Measurements from ENCODE around the gene ZBED1. TPM values are rescaled to one million over a fixed set of nuclear protein-coding genes. Genes with fewer than 3 reads are reported as not detected.

Gene ZBED1
- total RNA-seq, 2 experiments from 2014 or later = 15.8 to 16.1 TPM

- no peaks in the 10 kb centered on the region for H3K4me1 ChIP-seq (ENCODE audit: insufficient read depth, low read length)
- H3K4me3 Mint-ChIP-seq = no peak overlapping the region
- TF ChIP-seq, protein P1, sequence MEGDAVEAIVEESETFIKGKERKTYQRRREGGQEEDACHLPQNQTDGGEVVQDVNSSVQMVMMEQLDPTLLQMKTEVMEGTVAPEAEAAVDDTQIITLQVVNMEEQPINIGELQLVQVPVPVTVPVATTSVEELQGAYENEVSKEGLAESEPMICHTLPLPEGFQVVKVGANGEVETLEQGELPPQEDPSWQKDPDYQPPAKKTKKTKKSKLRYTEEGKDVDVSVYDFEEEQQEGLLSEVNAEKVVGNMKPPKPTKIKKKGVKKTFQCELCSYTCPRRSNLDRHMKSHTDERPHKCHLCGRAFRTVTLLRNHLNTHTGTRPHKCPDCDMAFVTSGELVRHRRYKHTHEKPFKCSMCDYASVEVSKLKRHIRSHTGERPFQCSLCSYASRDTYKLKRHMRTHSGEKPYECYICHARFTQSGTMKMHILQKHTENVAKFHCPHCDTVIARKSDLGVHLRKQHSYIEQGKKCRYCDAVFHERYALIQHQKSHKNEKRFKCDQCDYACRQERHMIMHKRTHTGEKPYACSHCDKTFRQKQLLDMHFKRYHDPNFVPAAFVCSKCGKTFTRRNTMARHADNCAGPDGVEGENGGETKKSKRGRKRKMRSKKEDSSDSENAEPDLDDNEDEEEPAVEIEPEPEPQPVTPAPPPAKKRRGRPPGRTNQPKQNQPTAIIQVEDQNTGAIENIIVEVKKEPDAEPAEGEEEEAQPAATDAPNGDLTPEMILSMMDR (IDR thresholded peaks at IDR 0.05) = no peak
These were observed 42.2 kb upstream of the ZBED1 start for GRCh38 chrX:2542826-2543521.

DNA sequence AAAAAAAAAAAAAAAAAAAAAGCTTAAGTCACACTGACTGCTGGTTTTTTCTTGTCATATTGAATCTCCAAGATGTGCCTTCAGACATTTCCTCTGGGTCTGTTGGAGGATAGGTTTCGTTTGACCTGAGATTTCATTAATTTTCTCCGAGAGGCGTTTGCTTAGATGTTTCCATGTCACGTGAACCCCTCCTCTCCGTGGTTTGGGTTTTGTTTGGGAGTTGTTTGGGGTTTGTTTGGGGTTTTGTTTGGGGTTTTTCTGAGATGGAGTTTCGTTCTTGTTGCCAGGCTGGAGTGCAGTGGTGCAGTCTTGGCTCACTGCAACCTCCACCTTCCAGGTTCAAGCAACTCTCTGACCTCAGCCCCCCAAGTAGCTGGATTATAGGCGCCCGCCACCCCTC lies 40.8 kb upstream of the ZBED1 start:
- Histone ChIP-seq H3K4me3 (ENCODE audit: low read length) (no peak overlapping the region), H3K27ac (ENCODE audit: low read depth in 1 of 2, low read length in 2 of 2) (no peak overlapping the region), H3K9me3 (ENCODE audit: control insufficient read depth in 1 of 2, insufficient read depth in 1 of 2, low read length in 2 of 2) (no peaks in the 10 kb centered on the region), H3K36me3 (ENCODE audit: insufficient read depth, low read length) (no peaks in the 10 kb centered on the region), H3K4me1 (ENCODE audit: insufficient read depth, low read length) (no peaks in the 10 kb centered on the region), H3K27me3 (ENCODE audit: control insufficient read depth in 1 of 2, insufficient read depth in 2 of 2, low read length in 2 of 2) (peaks cover 0 to 2% of the 10 kb centered on the region in 2 experiments)
- no peak for DNase-seq
- intact Hi-C loops (cut with DNase I, micrococcal nuclease) = no loop called here
- TF ChIP-seq, protein P1 (IDR thresholded peaks at IDR 0.05) = no peak
- Mint-ChIP-seq H3K4me1 (ENCODE audit: low read depth) (no peaks in the 10 kb centered on the region), H3K4me3 (no peak overlapping the region), H3K27me3 (peaks cover 17% of the 10 kb centered on the region), H3K36me3 (ENCODE audit: low read depth) (no peaks in the 10 kb centered on the region), H3K27ac (no peak overlapping the region), H3K9me3 (peaks cover 3% of the 10 kb centered on the region)
- ChIA-PET POLR2A (no interaction called here), CTCF (no interaction called here)
- no peak for ATAC-seq (ENCODE audit: poor library complexity)

More at GRCh38 chrX:2542826-2543521, 42.2 kb upstream of the ZBED1 start:
- no peaks in the 10 kb centered on the region for H3K36me3 ChIP-seq (ENCODE audit: insufficient read depth, low read length)
- Mint-ChIP-seq H3K9me3 (peaks cover 3% of the 10 kb centered on the region), H3K27me3 (peaks cover 17% of the 10 kb centered on the region), H3K27ac (no peak overlapping the region), H3K4me1 (ENCODE audit: low read depth) (no peaks in the 10 kb centered on the region), H3K36me3 (ENCODE audit: low read depth) (no peaks in the 10 kb centered on the region)
- no peaks in the 10 kb centered on the region for H3K9me3 ChIP-seq (ENCODE audit: control insufficient read depth in 1 of 2, insufficient read depth in 1 of 2, low read length in 2 of 2)
- ATAC-seq (ENCODE audit: poor library complexity) = no peak
- POLR2A ChIA-PET = no interaction called here
- H3K27ac ChIP-seq (ENCODE audit: low read depth in 1 of 2, low read length in 2 of 2) = no peak overlapping the region
- intact Hi-C loops (cut with DNase I, micrococcal nuclease) = no loop called here
- CTCF ChIA-PET = no interaction called here
- no peak for DNase-seq
- peaks cover 0 to 3% of the 10 kb centered on the region in 2 experiments for H3K27me3 ChIP-seq (ENCODE audit: control insufficient read depth in 1 of 2, insufficient read depth in 2 of 2, low read length in 2 of 2)
- no peak overlapping the region for H3K4me3 ChIP-seq (ENCODE audit: low read length)

- TF ChIP-seq, protein P1 (IDR thresholded peaks at IDR 0.05) = no peak
- Mint-ChIP-seq H3K27ac (no peak overlapping the region), H3K36me3 (ENCODE audit: low read depth) (no peaks in the 10 kb centered on the region), H3K9me3 (no peaks in the 10 kb centered on the region), H3K27me3 (peaks cover 17% of the 10 kb centered on the region), H3K4me3 (no peak overlapping the region), H3K4me1 (ENCODE audit: low read depth) (no peaks in the 10 kb centered on the region)
- Histone ChIP-seq H3K4me3 (ENCODE audit: low read length) (no peak overlapping the region), H3K27me3 (ENCODE audit: control insufficient read depth in 1 of 2, insufficient read depth in 2 of 2, low read length in 2 of 2) (no peaks in the 10 kb centered on the region), H3K27ac (ENCODE audit: low read depth in 1 of 2, low read length in 2 of 2) (no peak overlapping the region), H3K9me3 (ENCODE audit: control insufficient read depth in 1 of 2, insufficient read depth in 1 of 2, low read length in 2 of 2) (no peaks in the 10 kb centered on the region), H3K4me1 (ENCODE audit: insufficient read depth, low read length) (no peaks in the 10 kb centered on the region), H3K36me3 (ENCODE audit: insufficient read depth, low read length) (no peaks in the 10 kb centered on the region)
- no peak for DNase-seq
- ChIA-PET POLR2A (no interaction called here), CTCF (no interaction called here)
- intact Hi-C loops (cut with DNase I, micrococcal nuclease) = no loop called here
- no peak for ATAC-seq (ENCODE audit: poor library complexity)
These were observed 39.7 kb upstream of the ZBED1 start for GRCh38 chrX:2540426-2540947.
